MM.1S (cell line): ENCODE data around the gene HIF1A.

ENCODE experiments used
- EZH2 ChIP-seq: fragments of 300-600 bp; sonication (generic); optimal IDR thresholded peaks from 2 replicates; pipeline ENCODE3; 2017; ENCODE audit warnings: low read depth, mild to moderate bottlenecking, antibody characterized with exemption, low read length, mixed read lengths
- TF ChIP-seq, protein P1 (sequence below): fragments of 300-600 bp; sonication (generic); IDR thresholded peaks from 2 replicates; pipeline ENCODE4 v1.5.1; 2016; ENCODE audit warnings: antibody characterized with exemption, low read length, mixed read lengths

DNA sequence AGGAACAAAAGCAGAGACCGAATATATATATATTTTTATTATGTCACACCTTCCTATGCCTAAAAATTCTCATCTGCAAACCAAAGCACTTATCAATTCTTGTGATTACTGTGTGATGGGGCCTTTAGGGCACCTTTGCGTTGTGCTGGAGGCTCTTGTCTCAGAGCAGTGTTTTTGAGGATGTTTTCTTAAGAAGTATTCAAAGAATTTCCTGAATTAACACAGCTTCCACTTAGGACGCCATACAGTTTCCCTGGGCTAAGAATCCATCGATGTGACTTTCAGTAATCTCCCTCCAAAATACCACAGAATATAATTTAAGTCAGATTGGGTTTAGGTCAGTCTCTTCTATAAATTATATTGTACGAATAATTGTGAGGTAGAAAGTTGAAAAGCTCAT, 22.0 kb upstream of the HIF1A start:
- TF ChIP-seq, protein P1, sequence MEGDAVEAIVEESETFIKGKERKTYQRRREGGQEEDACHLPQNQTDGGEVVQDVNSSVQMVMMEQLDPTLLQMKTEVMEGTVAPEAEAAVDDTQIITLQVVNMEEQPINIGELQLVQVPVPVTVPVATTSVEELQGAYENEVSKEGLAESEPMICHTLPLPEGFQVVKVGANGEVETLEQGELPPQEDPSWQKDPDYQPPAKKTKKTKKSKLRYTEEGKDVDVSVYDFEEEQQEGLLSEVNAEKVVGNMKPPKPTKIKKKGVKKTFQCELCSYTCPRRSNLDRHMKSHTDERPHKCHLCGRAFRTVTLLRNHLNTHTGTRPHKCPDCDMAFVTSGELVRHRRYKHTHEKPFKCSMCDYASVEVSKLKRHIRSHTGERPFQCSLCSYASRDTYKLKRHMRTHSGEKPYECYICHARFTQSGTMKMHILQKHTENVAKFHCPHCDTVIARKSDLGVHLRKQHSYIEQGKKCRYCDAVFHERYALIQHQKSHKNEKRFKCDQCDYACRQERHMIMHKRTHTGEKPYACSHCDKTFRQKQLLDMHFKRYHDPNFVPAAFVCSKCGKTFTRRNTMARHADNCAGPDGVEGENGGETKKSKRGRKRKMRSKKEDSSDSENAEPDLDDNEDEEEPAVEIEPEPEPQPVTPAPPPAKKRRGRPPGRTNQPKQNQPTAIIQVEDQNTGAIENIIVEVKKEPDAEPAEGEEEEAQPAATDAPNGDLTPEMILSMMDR, result no peak
- no peak for TF ChIP-seq EZH2
